HG02885 (cell line): Measurements from ENCODE around the gene ZDHHC21.
"Not testable (repeated sequence)": the region's sequence is repeated elsewhere in the genome, so short reads cannot be mapped to it uniquely, and the experiment has no call there.

ENCODE experiments used
- ATAC-seq: cut with Tn5 transposase; IDR thresholded peaks from one replicate; pipeline ENCODE4 v1.9.1; 2021; ENCODE audit warnings: mild to moderate bottlenecking; ENCODE audit not compliant: unreplicated experiment, poor library complexity

Gene ZDHHC21

DNA sequence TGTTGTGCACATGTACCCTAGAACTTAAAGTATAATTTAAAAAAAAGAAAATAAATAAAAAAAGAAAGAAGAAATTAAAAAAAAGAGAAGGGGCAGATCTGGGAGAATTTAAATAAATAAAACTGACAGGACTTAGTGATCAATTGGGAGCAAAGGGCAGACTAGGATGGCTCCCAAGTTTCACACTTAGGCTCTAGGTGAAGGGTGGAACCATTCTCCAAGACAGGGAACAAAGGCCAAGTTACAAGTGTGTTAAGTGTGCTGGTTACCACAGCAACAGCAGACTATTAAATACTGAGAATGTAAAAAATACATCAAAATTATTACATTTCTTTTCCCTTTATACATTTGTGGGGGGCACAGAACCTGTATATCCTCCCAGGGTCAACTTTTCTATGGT lies 7.1 kb downstream of the ZDHHC21 start:
- no peak for ATAC-seq

DNA sequence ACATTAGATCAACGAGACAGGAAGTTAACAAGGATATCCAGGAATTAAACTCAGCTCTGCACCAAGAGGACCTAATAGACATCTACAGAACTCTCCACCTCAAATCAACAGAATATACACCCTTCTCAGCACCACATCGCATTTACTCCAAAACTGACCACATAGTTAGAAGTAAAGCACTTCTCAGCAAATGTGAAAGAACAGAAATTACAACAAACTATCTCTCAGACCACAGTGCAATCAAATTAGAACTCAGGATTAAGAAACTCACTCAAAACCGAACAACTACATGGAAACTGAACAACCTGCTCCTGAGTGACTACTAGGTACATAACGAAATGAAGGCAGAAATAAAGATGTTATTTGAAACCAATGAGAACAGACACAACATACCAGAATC lies 10.6 kb downstream of the ZDHHC21 start:
- ATAC-seq = not testable (repeated sequence)

DNA sequence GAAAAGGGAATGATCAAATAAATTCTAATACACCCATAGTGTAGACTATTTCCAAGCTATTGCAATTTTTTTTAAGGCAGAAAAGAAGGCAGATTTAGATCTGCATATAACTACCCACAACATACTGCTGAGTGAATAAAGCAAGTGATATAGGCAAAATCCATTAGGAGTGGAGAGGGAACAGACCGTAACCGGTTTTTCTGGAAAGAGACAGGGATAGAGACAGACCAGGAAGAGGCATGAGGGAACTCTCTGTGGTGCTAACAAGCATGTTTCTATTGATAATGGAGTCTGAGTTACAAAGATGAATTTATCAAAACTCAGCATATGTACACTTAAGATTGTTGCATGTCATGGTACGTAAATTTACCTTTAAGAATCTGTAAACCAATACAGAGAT lies 14.5 kb downstream of the ZDHHC21 start:
- no peak for ATAC-seq

DNA sequence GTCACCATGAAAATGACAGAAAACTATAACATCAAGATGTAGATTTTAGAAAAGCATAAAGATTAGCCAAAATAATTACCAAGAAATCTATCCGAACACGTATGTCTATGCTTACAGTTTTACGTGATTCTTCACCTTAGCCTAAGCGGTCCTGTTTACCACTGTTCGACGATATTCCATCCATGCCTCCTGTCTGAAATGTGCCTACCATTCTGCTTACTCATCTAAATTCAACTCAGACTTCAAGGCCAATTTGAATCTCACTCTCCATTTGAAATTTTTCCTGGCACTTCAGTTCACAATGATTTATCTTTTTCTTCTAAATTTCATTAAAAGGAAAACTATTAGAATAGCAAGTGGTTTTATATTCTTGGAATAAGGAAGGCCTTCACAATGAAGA lies 15.4 kb downstream of the ZDHHC21 start:
- no peak for ATAC-seq

DNA sequence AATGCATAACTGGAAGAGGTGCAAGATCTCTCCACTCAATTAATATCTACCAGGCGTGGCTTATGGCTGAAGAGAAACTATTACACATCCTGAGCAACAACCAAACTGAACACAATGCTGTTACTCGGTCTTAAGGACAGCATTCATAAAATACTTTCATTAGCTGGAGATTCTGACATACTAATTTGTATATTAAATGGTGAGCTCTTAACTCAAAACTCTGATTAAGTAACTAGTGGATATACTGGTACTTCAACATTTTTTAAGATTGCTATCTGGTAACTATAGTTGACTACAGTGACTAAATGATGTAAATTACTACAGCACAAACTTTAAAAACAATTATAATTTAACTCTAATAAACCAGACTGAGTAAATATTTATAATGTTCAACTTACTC lies 15.8 kb downstream of the ZDHHC21 start:
- no peak for ATAC-seq

DNA sequence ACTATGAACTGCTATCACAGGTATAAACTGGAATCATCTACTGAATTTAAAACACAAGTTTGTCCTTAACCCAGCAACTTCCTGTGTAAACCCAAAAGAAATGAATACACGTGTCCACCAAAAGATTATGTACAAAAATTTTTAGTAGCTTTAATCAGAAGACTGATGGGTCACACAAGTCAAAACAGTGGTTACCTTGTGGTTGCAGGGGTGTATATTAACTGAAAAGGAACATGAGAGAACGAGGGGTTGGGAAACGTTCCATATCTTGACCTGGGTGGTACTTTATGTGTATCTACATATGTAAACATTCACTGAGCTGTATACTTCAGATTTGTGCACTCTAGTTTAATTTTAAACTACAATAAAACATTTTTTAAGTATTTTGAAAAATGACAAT lies 18.6 kb downstream of the ZDHHC21 start:
- no peak for ATAC-seq

DNA sequence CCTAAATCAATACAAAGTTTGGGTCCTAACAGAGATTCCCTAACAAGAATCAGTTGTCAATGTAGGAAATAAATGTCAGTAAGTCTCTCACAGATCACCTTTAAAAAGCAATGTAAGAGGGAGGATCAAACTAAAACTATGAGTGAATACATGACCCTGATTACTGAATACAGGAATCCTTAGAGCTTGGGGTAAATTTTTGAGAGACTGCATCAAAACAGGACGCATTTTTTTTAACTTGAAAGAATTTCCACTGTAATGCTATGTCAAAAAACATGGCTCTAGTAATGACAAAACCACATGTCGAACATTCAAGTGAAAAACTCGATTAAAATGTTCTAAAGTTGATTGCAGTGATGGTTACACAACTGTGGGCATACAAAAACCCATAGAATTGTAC lies 21.9 kb downstream of the ZDHHC21 start:
- no peak for ATAC-seq

DNA sequence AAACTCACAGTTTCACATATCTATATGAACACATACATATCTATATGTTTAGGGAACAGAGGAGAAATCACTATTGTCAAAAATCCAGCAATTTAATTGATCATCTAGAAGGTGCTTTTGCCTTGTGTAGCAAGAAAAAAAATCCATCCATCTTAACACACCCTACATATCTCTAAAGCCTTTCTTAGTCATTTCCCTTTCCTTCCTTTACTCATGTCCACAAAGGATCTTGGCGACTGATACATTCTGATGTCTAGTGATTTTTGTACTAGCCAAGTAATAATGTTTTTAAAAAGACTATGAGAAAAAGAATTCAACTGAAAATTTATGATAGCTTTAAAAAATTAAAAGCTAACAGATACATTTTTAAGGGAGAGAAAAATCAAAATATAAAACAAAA lies 22.5 kb downstream of the ZDHHC21 start:
- ATAC-seq = no peak

DNA sequence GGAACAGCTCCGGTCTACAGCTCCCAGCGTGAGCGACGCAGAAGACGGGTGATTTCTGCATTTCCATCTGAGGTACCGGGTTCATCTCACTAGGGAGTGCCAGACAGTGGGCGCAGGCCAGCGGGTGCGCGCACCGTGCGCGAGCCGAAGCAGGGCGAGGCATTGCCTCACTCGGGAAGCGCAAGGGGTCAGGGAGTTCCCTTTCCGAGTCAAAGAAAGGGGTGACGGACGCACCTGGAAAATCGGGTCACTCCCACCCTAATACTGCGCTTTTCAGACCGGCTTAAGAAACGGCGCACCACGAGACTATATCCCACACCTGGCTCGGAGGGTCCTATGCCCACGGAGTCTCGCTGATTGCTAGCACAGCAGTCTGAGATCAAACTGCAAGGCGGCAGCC lies 29.2 kb downstream of the ZDHHC21 start:
- not testable (repeated sequence) for ATAC-seq

DNA sequence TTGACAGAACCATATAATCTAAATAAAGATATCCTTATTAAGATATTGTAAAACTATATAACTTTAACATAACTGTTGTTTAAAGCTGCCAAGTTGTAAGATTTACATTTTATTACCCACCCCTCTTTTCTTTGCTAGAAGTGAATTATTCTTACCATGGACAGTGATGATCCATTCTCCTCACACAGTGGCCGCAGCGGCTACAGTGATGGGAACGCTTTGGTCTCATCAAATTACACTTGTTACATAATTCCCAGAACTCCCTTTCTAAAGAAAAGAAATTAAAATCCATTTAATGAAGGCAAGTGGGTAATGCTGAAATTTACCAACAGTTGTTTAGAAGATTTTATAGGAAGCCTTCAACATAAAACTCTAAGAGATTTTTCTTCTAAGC lies 31.2 kb downstream of the ZDHHC21 start:
- ATAC-seq = no peak

DNA sequence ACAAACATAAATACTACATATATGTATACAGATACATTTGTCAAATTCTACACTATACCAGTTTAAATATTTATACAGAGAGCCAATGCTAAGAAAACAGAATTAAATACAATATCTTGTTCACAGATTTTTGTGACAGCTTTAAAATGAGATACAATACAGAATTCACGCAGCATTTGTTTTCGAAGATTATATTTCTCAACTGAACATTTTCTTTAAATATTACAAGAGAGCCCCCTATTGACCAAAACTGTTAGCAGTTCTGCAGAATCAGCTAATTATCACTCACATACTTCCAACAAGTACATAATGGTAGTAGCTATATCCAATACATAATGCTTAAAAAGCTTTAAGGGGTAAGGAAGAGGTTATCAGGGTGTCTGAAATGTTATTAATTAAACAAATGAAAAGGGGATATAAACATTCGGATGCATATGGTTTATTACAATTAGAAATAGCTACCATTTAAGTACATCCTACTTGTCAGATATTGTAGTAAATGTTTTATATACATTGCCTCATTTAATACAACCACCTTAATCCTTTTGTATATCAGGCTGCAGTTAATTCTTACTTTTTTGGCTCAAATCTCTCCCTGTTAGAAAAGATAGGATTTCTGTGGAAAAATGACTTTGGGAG lies 31.7 kb downstream of the ZDHHC21 start:
- peak; percentile 72 for ATAC-seq

DNA sequence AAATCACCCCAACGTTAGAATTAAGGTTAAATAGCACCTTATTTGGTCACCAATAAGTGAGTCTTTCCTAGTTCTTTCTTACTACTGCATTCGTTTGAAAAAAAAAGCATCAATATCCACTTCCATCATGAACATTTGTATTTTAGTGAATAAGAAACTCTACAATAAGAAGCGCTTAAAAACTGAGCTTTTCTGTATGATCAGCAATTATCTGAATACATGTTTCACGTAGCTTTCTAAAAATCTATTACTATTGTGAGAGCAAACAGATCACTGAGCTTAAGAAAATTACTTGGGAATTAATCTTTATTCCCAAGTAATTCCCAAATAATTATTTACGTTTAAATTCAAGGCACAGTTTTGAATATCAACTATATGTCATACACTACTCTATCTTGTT lies 32.5 kb downstream of the ZDHHC21 start:
- no peak for ATAC-seq

DNA sequence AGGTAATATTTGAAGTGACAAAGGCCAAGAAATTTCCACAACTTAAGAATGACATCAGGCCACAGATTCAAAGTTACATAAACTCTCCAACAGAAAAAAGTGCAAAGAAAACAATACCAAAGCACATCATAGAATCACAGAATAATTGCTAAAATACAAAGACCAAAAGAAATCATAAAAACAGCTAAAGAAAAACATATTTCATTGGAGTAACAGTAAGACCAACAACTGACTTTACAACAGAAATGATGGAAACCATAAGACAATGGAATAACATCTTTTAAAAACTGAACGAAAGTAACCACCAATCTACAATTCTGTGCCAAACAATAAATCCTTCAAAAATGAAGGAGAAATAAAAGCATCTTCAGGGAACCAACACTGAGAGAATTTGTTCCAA lies 38.3 kb downstream of the ZDHHC21 start:
- ATAC-seq = no peak

DNA sequence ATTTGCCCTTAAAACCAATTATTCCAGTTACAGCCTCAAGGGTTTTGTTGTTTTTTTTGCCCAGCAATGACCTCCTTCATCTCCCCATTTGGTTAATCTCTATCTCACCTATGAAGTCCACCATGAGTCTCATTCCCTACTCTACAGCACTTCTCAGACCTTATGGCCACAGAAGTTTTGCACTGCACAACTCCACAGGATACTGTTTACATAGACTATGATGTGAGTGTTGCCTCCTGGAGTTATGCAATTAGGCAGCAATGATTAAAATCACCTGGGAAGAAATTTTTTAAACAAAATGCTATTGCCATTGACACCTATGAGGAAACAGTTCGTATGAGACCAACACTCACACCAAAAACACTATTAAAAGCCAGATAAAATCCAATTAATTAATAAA lies 39.7 kb downstream of the ZDHHC21 start:
- ATAC-seq = no peak

DNA sequence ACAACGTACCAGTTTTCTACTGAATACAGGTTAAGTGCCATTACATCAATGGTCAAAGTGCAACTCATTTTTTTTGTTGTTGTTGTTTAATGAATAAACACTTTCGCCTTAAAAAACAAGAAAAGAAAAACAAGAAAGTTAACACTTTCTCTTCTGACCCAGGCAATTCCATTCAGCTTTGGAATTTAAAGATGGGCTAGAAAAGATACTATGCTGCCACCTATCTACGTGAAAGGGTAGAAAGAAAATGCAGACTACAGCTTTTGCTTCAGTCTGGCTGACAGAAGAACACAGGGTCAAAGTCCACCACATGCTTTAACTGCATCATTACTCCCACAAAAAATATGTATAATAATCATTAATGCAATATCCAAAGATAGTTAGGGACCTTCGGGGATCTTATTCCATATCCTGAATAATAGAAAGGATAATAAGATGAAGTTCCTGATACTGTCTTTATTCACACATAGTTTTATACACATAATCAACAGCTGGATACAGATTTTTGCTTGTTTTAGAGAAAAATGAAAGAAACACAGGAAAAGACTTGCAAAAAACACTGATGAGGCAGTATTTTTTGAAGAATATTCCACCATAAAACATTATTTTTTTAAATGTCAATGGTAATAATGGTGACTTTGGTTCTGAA lies 40.4 kb downstream of the ZDHHC21 start:
- no peak for ATAC-seq

DNA sequence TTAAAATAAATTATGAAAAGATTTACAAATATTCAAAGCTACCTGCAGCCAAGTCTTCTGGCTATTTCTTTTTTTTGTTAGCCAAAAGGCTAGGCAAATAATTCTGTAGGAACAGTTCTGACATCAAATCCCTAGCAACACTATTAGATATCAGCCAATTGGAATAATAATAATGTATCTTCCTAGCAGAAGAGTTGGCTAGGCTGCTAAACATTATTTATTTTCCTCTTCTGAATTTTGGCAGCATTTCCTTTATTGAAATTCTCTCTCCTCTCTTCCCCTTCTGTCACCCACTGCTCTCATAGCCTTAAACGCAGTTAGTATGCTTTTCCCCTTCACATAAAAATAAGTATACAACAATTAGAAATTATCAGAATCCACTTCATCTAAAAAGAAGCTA lies 42.6 kb downstream of the ZDHHC21 start:
- ATAC-seq = no peak

DNA sequence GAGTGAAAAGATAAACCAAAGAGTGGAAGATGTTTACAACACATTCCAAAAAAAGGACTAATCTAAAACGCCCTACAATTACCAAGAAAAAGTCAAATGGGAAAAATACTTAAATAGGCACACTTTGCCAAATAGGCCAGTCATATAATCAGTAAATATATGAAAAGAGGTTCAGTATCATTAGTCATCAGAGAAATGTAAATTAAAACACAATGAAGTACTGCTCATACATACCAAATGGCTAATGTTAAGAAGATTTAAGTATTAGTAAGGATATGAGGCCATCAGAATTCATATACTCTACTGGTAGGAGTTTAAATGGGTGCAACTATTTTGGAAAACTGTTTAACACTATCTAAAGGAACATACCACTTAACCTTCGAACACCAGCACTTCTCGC lies 47.6 kb downstream of the ZDHHC21 start:
- ATAC-seq = no peak

DNA sequence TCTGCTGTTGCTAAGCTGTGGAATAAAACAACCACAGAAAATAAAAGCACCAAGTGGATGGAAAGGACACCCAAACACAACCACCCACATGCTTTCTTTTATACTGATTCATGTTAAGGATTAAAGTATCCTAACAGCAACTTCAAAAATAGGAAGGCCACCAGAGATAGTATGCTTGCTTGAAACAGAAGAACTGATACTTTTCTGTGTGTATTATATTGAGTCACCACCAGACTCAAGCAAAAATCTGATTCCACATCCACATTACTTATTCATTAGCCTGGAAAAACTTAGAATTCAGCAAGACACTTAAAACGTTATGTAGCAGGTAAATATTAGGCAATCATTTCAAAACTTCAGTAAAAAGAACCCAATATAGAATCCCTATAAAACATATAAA lies 52.3 kb downstream of the ZDHHC21 start:
- no peak for ATAC-seq

DNA sequence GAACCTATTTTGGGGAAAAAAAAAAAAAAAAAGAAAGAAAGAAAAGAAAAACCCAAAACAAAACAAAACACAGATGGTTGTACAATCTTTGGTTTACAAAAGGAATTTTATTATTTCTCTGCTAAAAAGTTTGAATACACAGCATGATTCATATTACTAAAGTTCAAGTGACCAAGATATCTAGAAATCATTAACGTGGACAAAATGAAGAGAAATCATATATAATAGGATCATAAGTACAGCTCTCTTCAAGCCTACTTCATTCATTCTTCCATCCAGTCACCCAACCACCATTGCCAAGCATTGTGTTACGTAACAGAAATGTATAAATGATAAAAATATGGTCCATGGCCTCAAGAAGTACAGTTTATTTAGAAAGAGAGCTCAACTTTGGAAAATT lies 52.9 kb downstream of the ZDHHC21 start:
- no peak for ATAC-seq

DNA sequence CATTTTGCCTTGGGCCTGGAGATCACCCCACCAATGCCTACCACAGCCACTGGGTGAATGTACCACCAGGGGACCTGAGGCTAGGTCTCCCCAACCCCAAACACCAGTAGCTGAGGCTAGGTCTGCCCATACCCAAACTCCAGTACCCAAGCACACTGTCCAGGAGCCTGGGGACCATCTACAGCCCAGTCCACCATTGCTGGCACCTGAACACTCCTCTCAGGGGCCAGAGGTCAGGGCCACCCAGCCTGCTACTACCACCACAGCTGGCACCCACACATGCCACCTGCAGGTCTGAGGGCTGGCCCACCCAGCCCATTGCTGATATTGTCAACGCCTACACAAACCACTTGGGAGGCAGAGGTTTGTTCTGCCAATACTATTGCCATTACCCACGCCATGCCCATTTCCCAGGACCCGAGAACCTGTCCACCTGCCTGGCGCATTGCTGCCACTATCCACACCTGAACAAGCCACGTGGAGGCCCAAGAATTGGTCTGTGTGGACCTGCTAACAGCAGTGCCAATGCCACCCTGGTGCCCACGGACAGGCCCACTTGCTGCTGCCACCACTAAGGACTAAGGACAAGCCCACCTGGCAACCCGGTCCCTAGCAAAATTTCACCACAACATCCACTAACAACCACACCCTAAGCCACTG lies 59.2 kb downstream of the ZDHHC21 start:
- ATAC-seq = no peak

DNA sequence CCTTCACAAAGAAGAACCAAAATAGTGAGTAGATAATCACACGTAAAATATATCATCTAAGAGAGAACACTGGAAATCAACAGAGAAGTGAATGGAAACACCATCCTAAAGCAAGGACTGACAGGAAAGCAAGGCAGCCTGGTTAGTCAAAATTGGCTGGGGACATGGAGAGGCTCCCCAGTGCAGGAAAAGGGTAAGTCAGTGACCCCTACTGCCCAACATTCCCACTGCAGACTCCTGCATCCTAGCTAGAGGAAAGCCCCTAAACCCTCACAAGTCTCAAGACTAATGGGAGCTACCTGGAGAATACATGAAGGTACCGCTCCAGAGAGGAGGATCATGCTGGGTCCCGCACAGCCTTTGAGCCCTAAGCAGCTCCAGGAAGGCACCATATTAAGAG lies 60.1 kb downstream of the ZDHHC21 start:
- no peak for ATAC-seq

DNA sequence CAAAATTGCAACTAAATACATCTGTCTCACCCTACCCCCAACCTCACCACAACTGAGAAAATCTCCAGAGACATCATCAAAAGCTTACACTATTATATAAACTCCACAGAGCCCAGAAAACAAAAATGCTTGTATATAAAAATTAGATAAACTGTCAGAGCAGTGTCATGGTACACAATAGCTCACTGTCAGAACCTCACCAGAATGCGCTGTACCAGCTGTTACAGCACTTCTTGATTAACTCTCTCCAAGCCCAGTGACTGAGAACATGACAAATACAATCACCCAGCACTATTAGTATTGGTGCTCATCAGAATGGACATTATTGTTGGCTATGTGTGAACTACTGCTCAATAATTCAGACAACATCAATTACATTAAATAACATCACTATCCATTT lies 65.7 kb downstream of the ZDHHC21 start:
- ATAC-seq = no peak
